ENCODE measurements around the gene SIK3.

GRCh38 chr11:116871248-116871647 lies 227.0 kb downstream of the SIK3 start:
- TF ChIP-seq CTCF (IDR thresholded peaks at IDR 0.05): no peak
- TF ChIP-seq POLR2A (IDR thresholded peaks at IDR 0.05): no peak
- peak in 1 of 2 donors; percentile 10 for TF ChIP-seq EP300 (IDR thresholded peaks at IDR 0.05)
